GM18507 (cell line): ENCODE data around the gene JAKMIP1.

ENCODE experiments used
- DNase-seq: peaks from one replicate; pipeline ENCODE4 v3.0.0; 2011; ENCODE audit warnings: low read depth; ENCODE audit not compliant: insufficient read length; ENCODE audit errors: extremely low spot score
- FAIRE-seq: peaks from 2 replicates; lab custom pipeline; 2011; peaks lifted over from hg19 to GRCh38; lab: Jason Lieb, UNC

The JAKMIP1 gene

DNA sequence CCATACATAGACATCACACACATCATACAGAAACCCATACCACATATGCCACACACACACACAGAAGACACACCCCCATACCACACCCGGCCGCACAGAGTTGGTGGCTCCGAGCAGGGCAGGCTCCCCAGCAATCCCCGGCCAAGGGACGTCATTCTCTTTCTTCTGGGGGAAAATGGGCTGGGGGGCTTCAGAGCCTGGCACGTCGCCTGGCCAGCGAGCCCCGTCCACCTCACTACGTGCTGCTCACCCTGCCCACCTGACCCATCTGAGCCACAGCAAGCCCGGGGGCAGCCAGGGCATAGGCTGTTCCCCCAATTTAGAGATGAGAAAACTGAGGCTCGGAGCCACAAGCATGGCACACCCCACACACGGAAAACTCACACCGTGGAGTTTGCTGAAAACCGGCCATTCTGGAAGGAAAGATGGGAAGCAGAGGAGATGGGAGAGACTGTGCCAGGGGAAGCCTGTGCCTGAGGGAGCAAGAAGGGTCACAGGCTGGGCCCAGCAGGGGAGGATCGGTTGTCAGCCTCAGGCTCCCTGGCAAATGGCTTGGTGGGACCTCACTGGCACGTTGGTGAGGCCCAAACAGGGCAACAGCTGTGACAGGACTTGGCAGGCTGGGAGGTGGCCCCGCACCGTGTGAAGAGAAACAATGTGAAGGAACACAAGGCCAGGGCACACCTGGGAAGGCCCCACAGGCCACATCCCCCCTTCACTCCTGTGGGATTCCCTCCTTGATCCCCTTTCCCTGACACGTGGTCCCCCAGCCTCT lies 73.2 kb downstream of the JAKMIP1 start:
- DNase-seq = no peak

DNA sequence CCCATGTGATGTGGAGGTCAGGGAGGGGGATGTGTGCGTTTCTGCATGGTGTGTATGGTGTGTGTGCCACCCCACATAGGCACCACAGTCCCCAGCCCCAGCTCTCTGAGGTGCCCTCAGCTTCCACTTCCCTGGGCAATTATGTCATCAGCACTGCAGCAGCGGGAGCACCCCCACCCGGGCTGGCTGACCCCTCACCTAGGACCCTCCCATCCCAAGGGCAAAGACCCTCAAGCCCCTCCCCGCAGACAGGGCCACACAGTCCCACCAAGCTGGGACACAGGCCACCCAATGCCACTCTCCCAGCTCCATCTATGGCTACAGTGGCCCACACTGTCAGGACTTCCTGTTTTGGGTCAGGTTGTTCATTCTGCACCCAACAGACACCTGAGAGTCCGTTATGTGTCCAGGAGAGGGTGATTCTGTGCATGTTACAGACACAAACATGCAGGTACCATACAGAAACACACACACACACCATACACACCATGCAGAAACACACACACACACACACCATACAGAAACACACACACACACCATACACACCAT lies 75.2 kb downstream of the JAKMIP1 start:
- FAIRE-seq = no peak
- no peak for DNase-seq

More for the DNA sequence above, 73.2 kb downstream of the JAKMIP1 start:
- FAIRE-seq = no peak

DNA sequence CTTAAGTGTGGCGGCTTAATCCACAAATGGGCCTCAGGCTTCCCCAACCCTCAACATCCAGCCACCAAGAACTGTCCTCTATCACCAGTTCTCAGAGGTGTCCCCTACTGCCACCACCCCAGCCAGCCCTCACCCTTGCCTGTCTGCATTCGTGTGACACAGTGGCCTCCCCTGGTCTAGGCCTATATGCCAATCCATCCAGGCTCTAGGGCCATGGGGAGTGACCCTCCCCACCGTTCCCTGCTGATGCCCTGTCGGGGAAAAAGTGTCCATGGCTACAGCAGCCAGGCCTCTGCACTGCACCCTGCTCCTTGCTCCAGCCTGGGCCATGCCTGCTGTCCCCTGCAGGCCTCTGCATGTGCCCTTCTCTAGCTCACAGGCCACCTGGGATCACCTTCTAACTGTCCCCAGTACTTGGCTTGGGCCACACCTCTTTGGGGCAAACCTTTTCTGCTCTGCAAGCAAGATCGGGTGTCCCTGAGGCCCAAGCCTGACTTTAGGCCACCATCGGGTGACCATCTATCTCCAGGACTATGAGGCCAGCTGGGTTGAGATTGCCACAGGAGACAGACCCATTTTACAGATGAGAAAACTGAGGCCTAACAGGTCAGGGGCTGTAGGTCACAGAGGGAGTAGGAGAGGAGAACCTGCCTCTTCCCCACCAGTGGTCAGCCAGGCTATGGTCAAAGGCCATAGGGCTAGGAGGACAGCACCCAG lies 75.8 kb downstream of the JAKMIP1 start:
- DNase-seq = no peak
- FAIRE-seq = no peak

DNA sequence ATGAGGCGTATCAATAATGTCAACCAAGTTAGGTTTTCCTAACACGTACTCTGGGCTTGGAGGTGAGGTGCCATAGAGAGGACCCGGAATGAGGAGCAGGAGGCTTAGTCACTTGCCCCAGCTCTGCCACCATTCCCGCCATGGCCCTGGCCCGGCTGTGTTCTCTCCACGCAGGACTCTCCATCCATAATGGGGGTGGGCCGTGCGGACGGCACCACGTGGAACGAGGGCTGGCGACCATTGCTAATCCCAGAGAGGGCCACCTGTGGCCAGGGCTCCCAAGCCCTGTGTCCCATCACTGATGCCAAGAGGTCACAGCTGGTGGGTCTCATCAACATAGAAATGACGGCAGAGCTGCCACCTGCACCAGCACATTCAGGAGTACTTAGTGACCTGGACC lies 76.4 kb downstream of the JAKMIP1 start:
- FAIRE-seq (no peak), DNase-seq (no peak)

DNA sequence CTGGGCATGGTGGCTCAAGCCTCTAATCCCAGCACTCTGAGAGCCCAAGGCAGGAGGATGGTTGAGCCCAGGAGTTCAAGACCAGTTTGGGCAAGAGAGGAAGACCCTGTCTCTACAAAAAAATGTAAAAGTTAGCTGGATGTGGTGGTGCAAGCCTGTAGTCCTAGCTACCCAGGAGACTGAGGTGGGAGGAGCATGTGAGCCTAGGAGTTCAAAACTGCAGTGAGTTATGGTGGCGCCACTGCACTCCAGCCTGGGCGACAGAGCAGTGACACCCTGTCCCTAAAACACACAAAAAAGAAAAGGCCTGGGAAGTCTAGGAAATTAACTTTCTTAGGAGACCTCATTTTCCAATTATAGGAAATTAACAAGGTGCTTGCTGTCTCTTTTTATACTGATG lies 76.8 kb downstream of the JAKMIP1 start:
- DNase-seq (no peak), FAIRE-seq (no peak)

DNA sequence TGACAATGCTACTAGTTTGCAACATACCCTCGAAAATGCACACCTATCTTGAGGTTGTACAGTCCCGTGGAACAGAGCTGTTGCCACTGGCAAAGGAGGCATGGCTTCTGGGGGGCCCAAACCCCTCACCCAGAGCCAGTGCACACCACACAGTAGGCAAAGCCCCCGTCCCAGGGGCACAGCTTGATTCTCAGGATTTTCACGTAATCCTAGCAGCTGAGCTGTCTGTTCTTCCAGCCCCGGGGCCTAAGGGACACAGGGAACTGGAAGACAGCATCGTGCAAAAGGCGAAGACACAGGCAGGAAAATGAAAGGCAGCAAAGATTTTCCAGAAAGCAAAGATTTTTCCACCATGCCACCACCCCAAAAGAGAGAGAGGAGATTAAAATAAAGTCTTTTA lies 77.2 kb downstream of the JAKMIP1 start:
- DNase-seq (no peak), FAIRE-seq (no peak)

DNA sequence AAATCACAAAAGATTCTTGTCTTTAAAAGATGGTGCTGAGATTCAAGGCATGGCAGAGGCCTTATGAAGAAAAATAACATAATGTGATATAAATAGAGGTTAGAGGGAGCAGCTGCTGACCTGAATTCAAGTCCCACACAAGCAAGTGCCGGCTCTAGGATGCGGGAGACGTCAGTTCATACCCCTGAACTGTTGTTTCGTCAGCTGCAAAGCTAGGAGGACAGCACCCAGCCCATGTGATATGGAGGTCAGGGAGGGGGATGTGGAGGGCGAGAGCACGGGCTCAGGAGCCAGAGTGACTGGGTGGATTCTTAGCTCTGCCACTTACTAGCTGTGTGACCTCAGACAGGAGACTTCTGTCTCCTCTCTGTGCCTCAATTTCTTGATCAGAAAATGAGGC lies 77.9 kb downstream of the JAKMIP1 start:
- FAIRE-seq (no peak), DNase-seq (no peak)

DNA sequence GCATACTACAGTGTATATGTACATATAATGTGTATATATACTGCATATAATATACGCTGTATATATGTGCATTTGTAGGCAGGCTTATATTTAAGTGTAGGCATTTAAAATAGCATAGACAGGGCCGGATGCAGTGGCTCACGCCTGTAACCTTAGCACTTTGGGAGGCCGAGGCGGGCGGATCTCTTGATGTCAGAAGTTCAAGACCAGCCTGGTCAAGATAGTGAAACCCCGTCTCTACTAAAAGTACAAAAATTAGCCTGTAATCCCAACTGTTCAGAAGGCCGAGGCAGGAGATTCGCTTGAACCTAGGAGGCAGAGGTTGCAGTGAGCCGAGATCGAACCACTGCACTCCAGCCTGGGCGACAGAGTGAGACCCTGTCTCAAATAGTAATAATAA lies 78.4 kb downstream of the JAKMIP1 start:
- DNase-seq (no peak), FAIRE-seq (no peak)

DNA sequence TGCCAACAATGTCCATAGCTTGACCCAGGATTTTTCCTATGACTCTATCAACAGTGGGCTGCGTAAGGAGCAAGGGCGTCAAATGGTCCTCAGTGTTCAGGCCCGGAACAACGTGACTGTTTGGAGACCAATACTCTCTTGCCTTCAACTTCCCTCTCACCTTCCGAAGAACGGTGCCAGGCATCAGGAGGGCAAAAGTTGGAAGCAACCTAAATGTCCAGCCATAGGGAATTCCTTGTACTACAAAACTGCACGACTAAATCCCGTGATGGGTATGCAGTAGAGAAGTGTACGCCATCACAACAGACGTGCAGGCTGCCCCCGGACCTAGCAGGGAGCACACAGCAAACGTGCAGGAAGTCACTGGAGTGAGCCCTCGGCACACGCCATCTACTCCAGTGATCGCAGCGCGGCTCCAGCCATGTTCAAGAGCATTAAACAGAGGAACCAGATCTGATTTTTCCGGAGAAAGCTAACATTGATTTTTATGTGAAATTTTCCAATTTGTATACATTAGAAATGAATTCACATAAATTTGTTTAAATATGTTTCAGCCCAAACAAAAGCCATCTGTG lies 79.0 kb downstream of the JAKMIP1 start:
- FAIRE-seq = no peak
- no peak for DNase-seq

DNA sequence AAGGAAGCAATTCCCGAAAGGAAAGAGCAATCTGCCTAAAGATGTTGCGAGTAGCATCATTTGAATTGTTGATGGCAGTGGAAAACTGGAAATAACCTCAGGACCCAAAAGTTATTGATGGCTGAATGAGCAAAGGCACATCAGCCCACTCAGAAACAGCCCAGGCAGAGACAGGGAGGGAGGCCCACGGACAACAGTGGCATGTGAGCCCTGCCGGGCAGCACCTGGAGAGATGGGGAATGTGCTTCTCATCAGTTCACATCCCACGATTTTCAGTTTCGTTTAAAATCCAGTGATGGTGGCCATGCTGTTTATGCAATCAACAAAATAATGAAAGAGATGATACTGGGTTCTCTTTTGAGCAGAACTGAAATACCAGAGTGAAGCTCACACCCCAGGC lies 80.0 kb downstream of the JAKMIP1 start:
- FAIRE-seq (no peak), DNase-seq (no peak)

DNA sequence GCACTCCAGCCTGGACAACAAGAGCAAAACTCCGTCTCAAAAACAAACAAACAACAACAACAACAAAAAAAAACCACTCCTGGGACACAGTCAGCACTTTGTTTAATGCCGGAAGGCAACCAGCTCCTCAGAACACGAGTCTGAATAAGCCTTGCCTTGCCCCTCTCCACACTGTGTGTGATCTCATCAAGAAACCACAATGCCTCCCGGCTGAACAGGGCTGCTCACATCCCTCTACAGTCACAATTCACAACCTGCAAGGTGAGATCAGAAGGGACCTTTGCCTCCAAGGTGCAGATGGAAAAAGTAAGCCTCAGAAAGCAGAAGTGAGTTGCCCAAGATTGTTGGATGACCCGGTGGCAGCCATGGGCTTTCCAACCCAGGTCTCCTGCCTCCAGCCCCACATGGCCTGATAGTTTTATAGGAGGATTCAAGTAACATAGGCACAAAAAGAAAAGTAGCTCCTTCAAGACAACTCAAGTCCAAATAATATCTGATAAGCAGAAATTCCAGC lies 80.8 kb downstream of the JAKMIP1 start:
- FAIRE-seq = no peak
- no peak for DNase-seq

DNA sequence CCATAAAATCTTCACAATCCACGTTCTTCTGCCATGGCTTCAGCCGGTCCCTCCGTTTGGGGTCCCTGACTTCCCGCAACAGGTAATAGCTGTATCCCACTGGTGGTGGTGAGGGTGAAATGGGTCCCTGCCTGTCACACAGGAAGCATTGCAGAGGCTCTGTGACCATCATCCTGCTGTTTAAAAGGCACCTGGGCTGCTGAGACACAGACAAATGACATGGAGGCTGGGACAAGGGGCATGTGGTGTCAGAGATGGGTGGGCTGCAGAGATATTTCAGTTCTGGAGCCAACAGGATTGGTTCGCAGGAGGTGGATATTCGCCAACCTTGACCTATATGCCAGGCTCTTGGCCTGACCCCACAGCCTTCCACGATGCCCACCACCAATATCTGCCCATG lies 82.1 kb downstream of the JAKMIP1 start:
- DNase-seq = no peak
- FAIRE-seq = no peak

DNA sequence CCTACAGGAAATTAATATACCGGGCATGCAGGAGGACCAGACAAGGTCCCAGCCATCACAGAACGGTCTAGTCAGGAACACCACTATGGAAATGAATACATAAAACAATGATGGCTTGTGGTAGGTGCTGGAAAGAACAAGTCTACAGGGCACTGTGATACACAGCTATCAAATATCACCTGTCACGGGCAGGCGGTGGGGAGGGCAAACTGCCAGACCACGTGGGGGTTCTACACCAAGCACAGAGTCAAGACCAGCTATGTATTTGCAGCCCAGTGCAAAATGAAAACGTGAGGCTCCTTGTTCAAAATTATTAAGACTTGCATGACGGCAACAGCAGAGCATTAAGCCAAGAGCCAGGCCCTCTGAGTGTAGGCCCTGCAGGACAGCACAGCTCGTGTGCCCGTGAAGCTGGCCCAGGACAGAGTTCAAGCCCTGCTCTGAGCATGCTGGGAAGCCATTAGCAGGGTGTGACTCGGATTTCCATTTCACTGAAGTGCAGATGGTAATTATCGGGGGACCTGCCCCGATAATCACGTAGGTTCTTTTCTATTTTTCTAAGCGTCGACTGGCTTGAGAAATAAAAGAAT lies 83.6 kb downstream of the JAKMIP1 start:
- DNase-seq (no peak), FAIRE-seq (no peak)

DNA sequence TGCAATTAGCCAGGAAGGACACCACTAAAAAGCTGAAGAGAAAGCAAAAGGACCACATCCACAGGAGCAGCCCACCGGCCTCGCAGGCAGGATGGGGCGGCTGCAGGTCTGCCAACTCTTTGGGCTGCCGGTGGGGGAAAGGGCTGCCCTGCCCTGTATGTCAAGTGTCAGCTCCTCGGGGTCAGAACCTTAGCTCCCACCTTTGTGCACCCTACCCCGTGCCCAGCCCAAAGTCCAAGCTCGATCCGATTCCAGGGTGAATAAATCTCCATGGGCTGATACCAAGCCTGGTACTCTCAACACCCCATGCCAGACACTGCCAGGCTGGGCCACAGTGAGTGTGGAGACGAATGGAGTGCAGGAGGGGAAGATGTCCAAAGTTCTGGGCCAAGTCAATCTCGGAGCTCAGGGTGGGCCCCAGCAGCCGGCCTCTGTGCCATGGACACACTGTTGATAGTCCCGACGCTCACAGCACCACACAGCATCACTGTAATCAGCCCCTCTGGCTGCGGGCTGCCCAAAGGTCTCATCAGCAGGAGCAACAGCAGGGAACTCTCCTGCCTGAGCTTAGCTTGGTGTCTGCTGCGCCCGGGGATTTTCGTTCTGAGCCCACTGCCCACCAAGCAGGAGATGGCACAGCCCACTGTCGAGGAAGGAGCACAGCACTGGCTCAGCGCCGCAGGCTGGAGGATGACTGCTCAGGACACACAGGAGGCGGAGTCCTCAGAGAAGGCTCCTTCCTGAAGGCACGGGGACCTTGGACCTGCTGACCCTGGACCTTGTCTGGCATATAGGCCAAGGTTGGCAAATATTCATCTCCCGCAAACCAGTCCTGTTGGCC lies 84.4 kb downstream of the JAKMIP1 start:
- no peak for FAIRE-seq
- DNase-seq = no peak

DNA sequence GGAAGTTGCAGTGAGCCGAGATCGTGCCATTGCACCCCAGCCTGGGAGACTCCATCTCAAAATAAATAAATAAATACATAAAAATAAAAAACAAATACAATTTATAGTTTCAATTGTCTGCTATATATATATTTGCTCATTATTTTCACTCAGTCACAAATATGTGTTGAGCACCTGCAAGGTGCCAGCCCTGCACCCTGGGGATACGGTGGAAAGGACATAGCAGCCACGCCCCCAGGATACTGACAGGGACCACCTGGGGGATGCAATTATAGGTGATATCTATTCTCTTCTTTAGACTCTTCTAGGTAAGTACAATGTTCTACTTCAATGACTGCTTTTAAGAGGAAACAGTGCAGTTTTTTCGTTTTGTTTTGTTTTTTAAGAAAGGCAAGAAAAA lies 85.0 kb downstream of the JAKMIP1 start:
- DNase-seq = no peak
- FAIRE-seq = no peak

DNA sequence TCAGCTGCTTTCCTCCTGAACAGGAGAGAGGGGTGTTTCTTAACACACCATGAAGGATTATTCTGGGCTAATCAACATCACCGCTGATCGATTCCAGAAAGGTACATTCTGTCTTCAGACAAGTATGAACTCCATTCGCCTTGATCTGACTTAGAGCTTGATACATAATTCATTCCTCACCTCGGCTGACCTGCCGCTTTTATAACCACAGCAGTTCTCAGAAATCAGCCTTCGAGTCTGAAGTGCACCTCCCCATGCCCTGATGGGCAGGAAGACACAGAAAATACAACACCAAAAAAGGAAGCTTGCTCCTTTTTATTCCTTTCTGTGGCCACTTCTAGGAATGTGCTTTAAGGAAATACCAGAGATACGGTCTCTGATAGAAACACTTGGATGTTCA lies 85.7 kb downstream of the JAKMIP1 start:
- DNase-seq (no peak), FAIRE-seq (no peak)

DNA sequence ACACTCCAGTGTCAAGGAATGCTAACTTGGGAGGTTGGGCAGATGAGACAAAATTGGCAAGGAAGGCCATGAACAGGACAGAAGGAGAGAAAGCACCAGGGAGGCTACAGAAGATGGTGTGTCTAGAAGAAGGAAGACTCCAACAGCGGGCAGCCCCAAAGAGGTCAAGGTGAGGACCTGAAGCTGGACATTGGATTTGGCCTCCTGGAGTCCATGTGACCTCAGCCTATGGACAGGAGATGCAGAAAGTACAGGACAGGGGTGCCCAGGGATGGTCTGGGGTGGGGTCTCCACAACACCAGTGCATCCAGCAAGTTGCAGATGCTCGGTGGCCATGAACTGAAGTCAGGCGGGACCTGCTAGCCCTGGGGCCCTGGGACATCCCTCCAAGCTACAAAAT lies 86.2 kb downstream of the JAKMIP1 start:
- DNase-seq (no peak), FAIRE-seq (no peak)

DNA sequence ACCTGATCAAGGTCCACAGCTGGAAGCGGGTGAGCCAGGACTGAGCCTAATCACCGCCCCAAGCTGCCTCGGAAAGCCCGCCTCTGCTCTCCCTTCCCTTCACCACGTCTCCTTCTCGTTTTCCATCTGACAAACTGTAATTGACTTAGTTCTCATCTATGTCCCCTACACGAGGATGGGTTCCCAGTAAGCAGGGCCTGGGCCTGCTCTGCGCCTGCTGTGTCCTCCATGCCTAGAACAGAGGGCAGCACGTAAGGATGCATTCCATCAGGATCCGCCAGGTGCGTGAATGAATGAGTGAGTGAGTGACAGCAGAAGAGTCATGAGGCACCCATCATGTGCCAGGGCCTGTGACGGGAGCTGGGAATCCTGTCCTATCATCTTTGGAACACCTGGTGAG lies 86.7 kb downstream of the JAKMIP1 start:
- DNase-seq = no peak
- FAIRE-seq = no peak

DNA sequence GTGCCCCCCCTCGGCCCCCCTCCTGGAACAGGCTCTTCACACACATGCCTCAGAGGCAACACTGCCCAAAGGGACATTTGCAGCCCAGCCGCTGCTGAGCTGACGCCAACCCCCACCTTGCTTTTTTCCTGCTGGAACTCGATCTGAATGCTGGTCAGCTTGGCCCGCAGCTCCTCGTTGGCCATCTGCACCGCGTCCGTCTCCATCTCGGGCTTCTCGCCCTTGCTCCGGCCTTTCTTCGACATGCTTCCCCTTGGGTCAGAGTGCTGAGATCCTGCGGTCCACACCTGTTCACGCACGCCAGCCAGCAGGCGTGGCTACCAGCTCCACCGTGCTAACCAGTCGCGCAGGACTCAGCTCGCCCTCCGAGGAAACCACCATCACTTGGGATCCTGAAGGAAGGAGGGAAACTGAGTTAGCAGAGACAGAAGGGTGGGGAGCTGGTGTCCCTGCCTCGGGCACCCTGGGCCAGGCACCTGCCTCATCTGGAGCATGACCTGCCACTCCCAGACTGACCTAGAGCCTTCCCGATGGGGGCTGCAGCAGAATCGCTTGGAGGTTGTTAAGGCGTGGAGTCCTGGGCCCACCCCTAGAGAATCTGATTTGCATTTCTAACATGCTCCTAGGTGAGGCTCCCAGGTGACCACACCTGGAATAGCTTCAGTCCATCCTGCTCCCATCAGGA lies 87.6 kb downstream of the JAKMIP1 start:
- FAIRE-seq = no peak
- DNase-seq = no peak
